Measurements from ENCODE around the gene SRRM5.

Gene SRRM5, protein sequence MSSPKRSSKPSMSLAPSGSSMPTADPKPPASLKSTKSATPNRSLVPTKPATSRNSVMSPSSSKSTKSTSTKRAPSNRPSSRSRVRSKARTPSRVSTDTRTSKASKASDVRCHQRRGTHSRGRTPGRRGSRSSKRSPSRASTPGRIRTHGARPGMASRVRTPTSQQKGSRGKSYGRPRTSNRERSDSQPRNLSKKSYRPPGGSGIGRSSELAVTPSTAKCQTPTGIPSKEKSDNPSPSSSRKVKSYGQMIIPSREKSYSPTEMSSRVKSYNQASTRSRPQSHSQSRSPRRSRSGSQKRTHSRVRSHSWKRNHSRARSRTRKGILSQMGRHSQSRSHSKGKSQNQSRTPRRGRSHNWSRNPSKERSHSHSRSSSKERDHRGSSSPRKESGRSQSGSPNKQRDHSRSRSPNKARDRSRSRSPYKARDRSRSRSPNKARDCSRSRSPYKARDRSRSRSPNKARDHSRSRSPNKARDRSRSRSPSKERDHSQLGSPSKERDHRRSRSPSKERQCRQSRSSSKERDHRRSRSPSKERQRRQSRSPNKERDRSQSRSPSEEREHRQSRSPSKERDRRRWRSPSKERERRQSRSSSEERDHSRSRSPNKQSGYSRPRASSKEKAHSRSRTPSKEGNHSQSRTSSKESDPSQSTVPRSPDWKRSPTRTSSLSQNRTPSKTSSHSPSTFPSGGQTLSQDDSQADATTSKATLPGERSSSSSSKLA

DNA sequence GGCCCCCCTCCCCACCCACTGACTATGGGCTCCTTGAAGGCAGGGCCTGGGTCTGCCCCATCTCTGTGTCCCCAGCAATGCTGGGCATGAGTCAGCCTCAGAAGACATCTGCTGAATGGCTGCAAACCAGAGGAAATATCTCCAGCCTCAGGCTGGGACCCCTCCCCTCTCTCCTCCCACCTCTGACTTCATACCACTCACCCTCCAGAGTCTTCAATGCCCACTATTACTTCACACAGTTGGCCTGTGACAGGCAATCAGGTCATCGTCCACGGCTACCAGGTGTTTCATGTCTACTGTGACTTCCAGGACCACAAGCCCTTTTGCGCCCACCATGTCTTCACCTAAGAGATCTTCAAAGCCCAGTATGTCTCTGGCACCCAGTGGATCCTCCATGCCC is at the start of gene SRRM5:
SRRM5 (plus strand) TSS at position 301 of the 400 bp plus-strand sequence; CDS start at position 335, 34 bp downstream.
- H3K36me3 ChIP-seq (ENCODE audit: low read length) = no peaks in the 10 kb centered on the region
- H3K79me2 ChIP-seq (ENCODE audit: insufficient read depth, low read length) = peaks cover 32% of the 10 kb centered on the region
- H4K20me1 ChIP-seq (ENCODE audit: low read depth, low read length) = no peaks in the 10 kb centered on the region

DNA sequence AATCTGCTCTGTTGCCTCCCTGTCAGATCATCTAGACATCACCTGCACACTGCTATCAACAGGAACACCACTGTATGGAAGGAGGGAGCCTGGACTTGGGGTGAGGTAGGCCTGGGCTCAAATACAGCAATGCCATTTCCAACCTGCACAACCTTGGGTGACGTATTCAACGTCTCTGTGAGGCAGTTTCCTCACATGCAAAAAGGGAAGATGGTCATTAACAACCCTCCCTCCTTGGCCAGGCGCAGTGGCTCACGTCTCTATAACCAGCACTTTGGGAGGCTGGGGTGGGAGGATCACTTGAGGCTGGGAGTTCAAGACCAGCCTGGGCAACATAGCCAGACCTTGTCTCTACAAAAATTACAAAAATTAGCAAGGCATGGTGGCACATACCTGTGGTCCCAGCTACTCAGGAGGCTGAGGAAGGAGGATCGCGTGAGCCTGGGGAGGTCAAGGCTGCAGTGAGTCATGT is 49.6 kb upstream of the SRRM5 start:
- H3K27me3 ChIP-seq (ENCODE audit: low read length) = no peaks in the 10 kb centered on the region
- peak overlapping the region; percentile 56 for H3K27ac ChIP-seq (ENCODE audit: low read depth, low read length)
- TF ChIP-seq, protein P1, sequence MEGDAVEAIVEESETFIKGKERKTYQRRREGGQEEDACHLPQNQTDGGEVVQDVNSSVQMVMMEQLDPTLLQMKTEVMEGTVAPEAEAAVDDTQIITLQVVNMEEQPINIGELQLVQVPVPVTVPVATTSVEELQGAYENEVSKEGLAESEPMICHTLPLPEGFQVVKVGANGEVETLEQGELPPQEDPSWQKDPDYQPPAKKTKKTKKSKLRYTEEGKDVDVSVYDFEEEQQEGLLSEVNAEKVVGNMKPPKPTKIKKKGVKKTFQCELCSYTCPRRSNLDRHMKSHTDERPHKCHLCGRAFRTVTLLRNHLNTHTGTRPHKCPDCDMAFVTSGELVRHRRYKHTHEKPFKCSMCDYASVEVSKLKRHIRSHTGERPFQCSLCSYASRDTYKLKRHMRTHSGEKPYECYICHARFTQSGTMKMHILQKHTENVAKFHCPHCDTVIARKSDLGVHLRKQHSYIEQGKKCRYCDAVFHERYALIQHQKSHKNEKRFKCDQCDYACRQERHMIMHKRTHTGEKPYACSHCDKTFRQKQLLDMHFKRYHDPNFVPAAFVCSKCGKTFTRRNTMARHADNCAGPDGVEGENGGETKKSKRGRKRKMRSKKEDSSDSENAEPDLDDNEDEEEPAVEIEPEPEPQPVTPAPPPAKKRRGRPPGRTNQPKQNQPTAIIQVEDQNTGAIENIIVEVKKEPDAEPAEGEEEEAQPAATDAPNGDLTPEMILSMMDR (IDR thresholded peaks at IDR 0.05; ENCODE audit: insufficient read depth, low read length, poor library complexity, severe bottlenecking) = no peak
- TF ChIP-seq EZH2phosphoT487 (conservative IDR thresholded peaks at IDR 0.05; ENCODE audit: low read length) = no peak
- no peak overlapping the region for H2AFZ ChIP-seq (ENCODE audit: low read depth, low read length, severe bottlenecking)
- no peak overlapping the region for H3K9ac ChIP-seq (ENCODE audit: low read length)
- no peaks in the 10 kb centered on the region for H3K9me2 ChIP-seq (replicated peaks; ENCODE audit: insufficient read depth, low read length)
- H3K4me2 ChIP-seq (ENCODE audit: low read depth, low read length, poor library complexity, severe bottlenecking) = peak overlapping the region; percentile 4
- H3K79me2 ChIP-seq (ENCODE audit: insufficient read depth, low read length) = peaks cover 7% of the 10 kb centered on the region; the same call in 1 of the 2 replicates
- no peaks in the 10 kb centered on the region for H4K20me1 ChIP-seq (ENCODE audit: low read depth, low read length)
- H3K36me3 ChIP-seq (ENCODE audit: low read length) = no peaks in the 10 kb centered on the region
- H3F3A ChIP-seq (ENCODE audit: insufficient read depth) = peaks cover 9% of the 10 kb centered on the region; the same call in 1 of the 2 replicates
- no peak overlapping the region for H3K4me3 ChIP-seq (ENCODE audit: insufficient read depth, low read length, poor library complexity, severe bottlenecking)
- H3K9me3 ChIP-seq (ENCODE audit: insufficient read depth, low read length) = no peaks in the 10 kb centered on the region

More for the DNA sequence above, at the start of gene SRRM5:
- Histone ChIP-seq H3K9me3 (ENCODE audit: insufficient read depth, low read length) (no peaks in the 10 kb centered on the region), H3K9ac (ENCODE audit: low read length) (no peak within 1 kb of the TSS), H2AFZ (ENCODE audit: low read depth, low read length, severe bottlenecking) (no peak within 1 kb of the TSS), H3K4me2 (ENCODE audit: low read depth, low read length, poor library complexity, severe bottlenecking) (no peak within 1 kb of the TSS), H3K9me2 (replicated peaks; ENCODE audit: insufficient read depth, low read length) (no peaks in the 10 kb centered on the region), H3F3A (ENCODE audit: insufficient read depth) (no peaks in the 10 kb centered on the region), H3K4me3 (ENCODE audit: insufficient read depth, low read length, poor library complexity, severe bottlenecking) (no peak within 1 kb of the TSS), H3K27ac (ENCODE audit: low read depth, low read length) (no peak within 1 kb of the TSS), H3K27me3 (ENCODE audit: low read length) (no peaks in the 10 kb centered on the region)
- TF ChIP-seq, protein P1 (IDR thresholded peaks at IDR 0.05; ENCODE audit: insufficient read depth, low read length, poor library complexity, severe bottlenecking) = no peak
- no peak for TF ChIP-seq EZH2phosphoT487 (conservative IDR thresholded peaks at IDR 0.05; ENCODE audit: low read length)

DNA sequence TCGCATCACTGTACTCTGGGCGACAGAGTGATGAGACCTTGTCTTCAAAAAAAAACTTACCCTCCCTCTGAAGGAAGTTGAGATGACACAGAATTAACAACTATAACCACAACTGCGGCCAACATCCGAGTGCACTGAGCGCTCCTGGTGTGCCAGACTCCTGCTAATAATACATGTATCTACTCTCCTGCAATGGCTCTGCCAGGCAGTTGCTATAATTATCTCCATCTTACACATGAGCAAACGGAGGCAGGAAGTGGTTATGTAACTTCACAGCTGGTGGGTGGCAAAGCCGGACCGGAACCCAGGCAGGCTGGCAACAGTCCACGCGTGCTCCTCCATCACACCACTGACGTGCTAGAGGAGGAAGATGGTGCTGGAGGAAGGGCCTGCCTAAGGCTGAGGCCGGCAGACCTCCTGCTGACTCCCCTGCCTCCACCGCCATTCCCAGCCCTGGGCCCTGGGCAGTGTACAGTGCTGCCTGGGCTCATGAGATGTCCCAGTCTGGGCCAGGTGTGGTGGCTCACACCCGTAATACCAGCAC is 49.1 kb upstream of the SRRM5 start:
- no peaks in the 10 kb centered on the region for H3K27me3 ChIP-seq (ENCODE audit: low read length)
- TF ChIP-seq, protein P1 (IDR thresholded peaks at IDR 0.05; ENCODE audit: insufficient read depth, low read length, poor library complexity, severe bottlenecking) = no peak
- TF ChIP-seq EZH2phosphoT487 (conservative IDR thresholded peaks at IDR 0.05; ENCODE audit: low read length) = no peak
- no peaks in the 10 kb centered on the region for H3K9me3 ChIP-seq (ENCODE audit: insufficient read depth, low read length)
- peaks cover 7% of the 10 kb centered on the region; the same call in 1 of the 2 replicates for H3K79me2 ChIP-seq (ENCODE audit: insufficient read depth, low read length)
- no peak overlapping the region for H2AFZ ChIP-seq (ENCODE audit: low read depth, low read length, severe bottlenecking)
- no peak overlapping the region for H3K4me3 ChIP-seq (ENCODE audit: insufficient read depth, low read length, poor library complexity, severe bottlenecking)
- H3K9me2 ChIP-seq (replicated peaks; ENCODE audit: insufficient read depth, low read length) = no peaks in the 10 kb centered on the region
- H3F3A ChIP-seq (ENCODE audit: insufficient read depth) = peaks cover 9% of the 10 kb centered on the region; the same call in 1 of the 2 replicates
- H3K36me3 ChIP-seq (ENCODE audit: low read length) = no peaks in the 10 kb centered on the region
- H4K20me1 ChIP-seq (ENCODE audit: low read depth, low read length) = no peaks in the 10 kb centered on the region
- H3K9ac ChIP-seq (ENCODE audit: low read length) = no peak overlapping the region
- peak overlapping the region; percentile 4 for H3K4me2 ChIP-seq (ENCODE audit: low read depth, low read length, poor library complexity, severe bottlenecking)
- peak overlapping the region; percentile 56 for H3K27ac ChIP-seq (ENCODE audit: low read depth, low read length)

Data from SU-DHL-6 (cell line).